Measurements from ENCODE around the gene NRG2.

DNA sequence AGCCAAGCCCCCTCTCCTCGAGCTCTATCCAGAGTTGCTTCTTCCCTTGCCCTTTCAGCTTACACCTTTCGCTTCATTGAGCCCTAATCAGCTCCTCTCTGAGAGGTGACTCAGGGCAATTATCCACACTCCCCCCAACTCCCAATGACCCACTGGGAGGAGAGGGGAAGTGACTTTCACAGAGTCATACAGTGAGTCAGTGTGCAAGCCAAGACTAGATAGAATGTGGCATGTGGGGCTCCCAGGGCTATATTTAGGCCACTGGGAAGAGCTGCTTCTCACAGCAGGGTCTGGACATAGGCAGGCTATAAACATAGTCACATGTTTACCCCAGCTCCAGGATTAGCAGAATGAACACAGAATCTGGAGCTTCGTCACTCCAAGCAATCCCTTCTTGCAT, 57.4 kb downstream of the NRG2 start:
- no peak for TF ChIP-seq POLR2A (IDR thresholded peaks at IDR 0.05)
- TF ChIP-seq, protein P1, sequence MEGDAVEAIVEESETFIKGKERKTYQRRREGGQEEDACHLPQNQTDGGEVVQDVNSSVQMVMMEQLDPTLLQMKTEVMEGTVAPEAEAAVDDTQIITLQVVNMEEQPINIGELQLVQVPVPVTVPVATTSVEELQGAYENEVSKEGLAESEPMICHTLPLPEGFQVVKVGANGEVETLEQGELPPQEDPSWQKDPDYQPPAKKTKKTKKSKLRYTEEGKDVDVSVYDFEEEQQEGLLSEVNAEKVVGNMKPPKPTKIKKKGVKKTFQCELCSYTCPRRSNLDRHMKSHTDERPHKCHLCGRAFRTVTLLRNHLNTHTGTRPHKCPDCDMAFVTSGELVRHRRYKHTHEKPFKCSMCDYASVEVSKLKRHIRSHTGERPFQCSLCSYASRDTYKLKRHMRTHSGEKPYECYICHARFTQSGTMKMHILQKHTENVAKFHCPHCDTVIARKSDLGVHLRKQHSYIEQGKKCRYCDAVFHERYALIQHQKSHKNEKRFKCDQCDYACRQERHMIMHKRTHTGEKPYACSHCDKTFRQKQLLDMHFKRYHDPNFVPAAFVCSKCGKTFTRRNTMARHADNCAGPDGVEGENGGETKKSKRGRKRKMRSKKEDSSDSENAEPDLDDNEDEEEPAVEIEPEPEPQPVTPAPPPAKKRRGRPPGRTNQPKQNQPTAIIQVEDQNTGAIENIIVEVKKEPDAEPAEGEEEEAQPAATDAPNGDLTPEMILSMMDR (IDR thresholded peaks at IDR 0.05), result no peak
